Measurements from ENCODE around the gene BNIP2.

- TF ChIP-seq POLR2AphosphoS5 (IDR thresholded peaks at IDR 0.05) (no peak), POLR2A (IDR thresholded peaks at IDR 0.05) (no peak)
- TF ChIP-seq, protein P1, sequence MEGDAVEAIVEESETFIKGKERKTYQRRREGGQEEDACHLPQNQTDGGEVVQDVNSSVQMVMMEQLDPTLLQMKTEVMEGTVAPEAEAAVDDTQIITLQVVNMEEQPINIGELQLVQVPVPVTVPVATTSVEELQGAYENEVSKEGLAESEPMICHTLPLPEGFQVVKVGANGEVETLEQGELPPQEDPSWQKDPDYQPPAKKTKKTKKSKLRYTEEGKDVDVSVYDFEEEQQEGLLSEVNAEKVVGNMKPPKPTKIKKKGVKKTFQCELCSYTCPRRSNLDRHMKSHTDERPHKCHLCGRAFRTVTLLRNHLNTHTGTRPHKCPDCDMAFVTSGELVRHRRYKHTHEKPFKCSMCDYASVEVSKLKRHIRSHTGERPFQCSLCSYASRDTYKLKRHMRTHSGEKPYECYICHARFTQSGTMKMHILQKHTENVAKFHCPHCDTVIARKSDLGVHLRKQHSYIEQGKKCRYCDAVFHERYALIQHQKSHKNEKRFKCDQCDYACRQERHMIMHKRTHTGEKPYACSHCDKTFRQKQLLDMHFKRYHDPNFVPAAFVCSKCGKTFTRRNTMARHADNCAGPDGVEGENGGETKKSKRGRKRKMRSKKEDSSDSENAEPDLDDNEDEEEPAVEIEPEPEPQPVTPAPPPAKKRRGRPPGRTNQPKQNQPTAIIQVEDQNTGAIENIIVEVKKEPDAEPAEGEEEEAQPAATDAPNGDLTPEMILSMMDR (IDR thresholded peaks at IDR 0.05): no peak
These were observed 70.7 kb downstream of the BNIP2 start for GRCh38 chr15:59618406-59618805.

Data from prostate gland (tissue), 2 donors.